Transverse colon (tissue), 4 donors: ENCODE data around the gene MVP. TPM values are rescaled to one million over a fixed set of nuclear protein-coding genes. Genes with fewer than 3 reads are reported as not detected.

ENCODE experiments used
- DNase-seq: peaks from one replicate; pipeline ENCODE4 v3.0.0-alpha.2; 2019
- H3K27ac ChIP-seq, 4 donors: fragments of 200-600 bp; sonication (generic); 2 replicates each; pipeline ENCODE4 v1.5.1; 2016 to 2018; ENCODE audit warnings: inconsistent platforms in 4 of 4
- H3K27me3 ChIP-seq: fragments of 200-600 bp; sonication (generic); 2 replicates; pipeline ENCODE4 v1.5.1; 2017; ENCODE audit warnings: inconsistent platforms
- H3K36me3 ChIP-seq, 4 donors: fragments of 200-600 bp; sonication (generic); 2 replicates each; pipeline ENCODE4 v1.5.1; 2017 to 2019; ENCODE audit warnings: inconsistent platforms in 4 of 4
- H3K4me1 ChIP-seq, 4 donors: fragments of 200-600 bp; sonication (generic); 2 replicates each; pipeline ENCODE4 v1.5.1; 2017 to 2020; ENCODE audit warnings: inconsistent platforms in 4 of 4
- H3K4me3 ChIP-seq, 4 donors: fragments of 200-600 bp; sonication (generic); 1 replicate in 1 of 4; 2 replicates in 3 of 4; pipeline versions ENCODE4 v1.5.1 to v1.6.1; 2017 to 2019; ENCODE audit warnings: inconsistent platforms in 4 of 4
- H3K9me3 ChIP-seq, 2 donors: fragments of 200-600 bp; sonication (generic); 2 replicates each; pipeline ENCODE4 v1.5.1; 2017 to 2019; ENCODE audit warnings: inconsistent platforms in 2 of 2
- EP300 ChIP-seq: sonication (generic); formaldehyde crosslinking; IDR thresholded peaks from one replicate; pipeline ENCODE4 v1.6.1; 2017; ENCODE audit warnings: antibody characterized with exemption, low read depth
- POLR2A ChIP-seq: fragments of 450-650 bp; IDR thresholded peaks from one replicate; pipeline ENCODE4 v1.6.1; 2016; ENCODE audit warnings: antibody characterized with exemption, mild to moderate bottlenecking, moderate library complexity
- POLR2AphosphoS5 ChIP-seq, 3 donors: sonication (generic); formaldehyde crosslinking; IDR thresholded peaks; one replicate each; pipeline ENCODE4 v1.6.1; 2016; ENCODE audit warnings: antibody characterized with exemption in 3 of 3
- WGBS, 2 donors: methylation state at CpG; one replicate each; pipeline ENCODE4 v1.1.5; 2018; ENCODE audit warnings: low coverage in 1 of 2; 5-methylcytosine and 5-hydroxymethylcytosine counted together
- in situ Hi-C, 4 donors: fragments of 200-750 bp; cut with MboI; loops; one replicate each; pipeline versions ENCODE4 v1.15.0 to v1.15.1; 2017; ENCODE audit warnings: low sequenced_read_pairs in 3 of 4, low pct_ligation_motif_present in 1 of 4, low pct_unique_long_range_greater_than_20kb in 1 of 4
- intact Hi-C: fragments of 100-400 bp; cut with DNase I; formaldehyde crosslinking; loops from one replicate; pipeline ENCODE4 v1.15.1; 2023; ENCODE audit warnings: low total_unique reads
- total RNA-seq, 4 donors: library from RNA; depleted of rRNA; stranded (reverse); fragments of >200 nt; gene quantifications; one replicate each; pipeline ENCODE4 v1.1.0, GENCODE V29; 2016
- TF ChIP-seq, protein P1 (sequence below), 5 experiments: fragments of 200-600 bp in 3 of 5; fragments of 450-650 bp in 2 of 5; sonication (generic) in 3 of 5; IDR thresholded peaks; 1 replicate in 2 of 5; 2 replicates in 3 of 5; pipeline ENCODE4 v1.5.1; 2016 to 2017; ENCODE audit warnings: antibody characterized with exemption in 5 of 5, inconsistent platforms in 3 of 5, mild to moderate bottlenecking in 2 of 5, moderate library complexity in 1 of 5

Gene MVP
- total RNA-seq, 4 donors from 2014 or later, result 483 to 654 (median 553) TPM

DNA sequence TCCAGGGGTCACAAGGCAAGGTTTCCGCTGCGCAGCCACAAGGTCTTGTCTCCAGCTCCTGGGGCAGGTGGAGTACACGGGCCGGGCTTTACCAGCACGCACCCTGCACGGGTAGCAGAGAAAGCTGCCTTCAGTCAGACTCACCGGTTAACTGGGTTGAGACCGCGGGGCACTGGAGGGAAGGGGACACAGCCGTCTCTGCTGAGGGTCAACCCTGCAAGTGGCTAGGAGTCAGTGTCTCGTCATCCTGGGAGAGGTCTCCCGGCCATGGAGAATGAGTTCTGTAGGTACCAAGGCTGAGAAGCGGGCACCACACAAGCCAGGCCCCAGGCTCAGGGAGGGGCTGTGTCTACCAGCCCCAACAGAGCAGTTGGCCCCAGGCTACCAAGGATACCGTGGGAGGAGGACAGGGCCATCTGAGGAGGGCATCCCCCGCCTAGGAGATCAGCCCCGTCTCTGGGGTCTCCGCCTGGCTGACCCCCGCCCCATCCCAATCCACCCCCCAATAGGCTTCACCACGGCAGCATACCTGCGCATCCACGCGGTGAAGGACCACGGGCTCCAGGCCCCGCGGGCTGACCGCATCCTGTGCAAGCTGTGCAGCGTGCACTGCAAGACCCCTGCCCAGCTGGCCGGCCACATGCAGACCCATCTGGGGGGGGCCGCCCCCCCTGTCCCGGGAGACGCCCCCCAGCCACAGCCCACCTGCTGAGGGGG, 11.1 kb upstream of the MVP start:
- TF ChIP-seq, protein P1, sequence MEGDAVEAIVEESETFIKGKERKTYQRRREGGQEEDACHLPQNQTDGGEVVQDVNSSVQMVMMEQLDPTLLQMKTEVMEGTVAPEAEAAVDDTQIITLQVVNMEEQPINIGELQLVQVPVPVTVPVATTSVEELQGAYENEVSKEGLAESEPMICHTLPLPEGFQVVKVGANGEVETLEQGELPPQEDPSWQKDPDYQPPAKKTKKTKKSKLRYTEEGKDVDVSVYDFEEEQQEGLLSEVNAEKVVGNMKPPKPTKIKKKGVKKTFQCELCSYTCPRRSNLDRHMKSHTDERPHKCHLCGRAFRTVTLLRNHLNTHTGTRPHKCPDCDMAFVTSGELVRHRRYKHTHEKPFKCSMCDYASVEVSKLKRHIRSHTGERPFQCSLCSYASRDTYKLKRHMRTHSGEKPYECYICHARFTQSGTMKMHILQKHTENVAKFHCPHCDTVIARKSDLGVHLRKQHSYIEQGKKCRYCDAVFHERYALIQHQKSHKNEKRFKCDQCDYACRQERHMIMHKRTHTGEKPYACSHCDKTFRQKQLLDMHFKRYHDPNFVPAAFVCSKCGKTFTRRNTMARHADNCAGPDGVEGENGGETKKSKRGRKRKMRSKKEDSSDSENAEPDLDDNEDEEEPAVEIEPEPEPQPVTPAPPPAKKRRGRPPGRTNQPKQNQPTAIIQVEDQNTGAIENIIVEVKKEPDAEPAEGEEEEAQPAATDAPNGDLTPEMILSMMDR (IDR thresholded peaks at IDR 0.05), result no peak
- no peak for TF ChIP-seq POLR2AphosphoS5 (IDR thresholded peaks at IDR 0.05)
- TF ChIP-seq EP300, result no peak
- no peak for TF ChIP-seq POLR2A
- 78% methylated on average over 13 of the region's 31 CpGs; no CpG with 5 or more reads in 1 of the 2 donors for WGBS, 2 donors
- no peak for DNase-seq
- peak overlapping the region; percentile 93 to 98 (median 96) for H3K27ac ChIP-seq
- no peaks in the 10 kb centered on the region for H3K9me3 ChIP-seq
- in situ Hi-C loops (no loop called here), intact Hi-C loops (no loop called here)
- H3K4me1 ChIP-seq, result peaks cover 42 to 77% (median 61%) of the 10 kb centered on the region in 4 donors
- H3K4me3 ChIP-seq, result peak overlapping the region in 2 of 4 donors; percentile 63 to 71
- H3K27me3 ChIP-seq, result no peaks in the 10 kb centered on the region
- H3K36me3 ChIP-seq, result no peaks in the 10 kb centered on the region

DNA sequence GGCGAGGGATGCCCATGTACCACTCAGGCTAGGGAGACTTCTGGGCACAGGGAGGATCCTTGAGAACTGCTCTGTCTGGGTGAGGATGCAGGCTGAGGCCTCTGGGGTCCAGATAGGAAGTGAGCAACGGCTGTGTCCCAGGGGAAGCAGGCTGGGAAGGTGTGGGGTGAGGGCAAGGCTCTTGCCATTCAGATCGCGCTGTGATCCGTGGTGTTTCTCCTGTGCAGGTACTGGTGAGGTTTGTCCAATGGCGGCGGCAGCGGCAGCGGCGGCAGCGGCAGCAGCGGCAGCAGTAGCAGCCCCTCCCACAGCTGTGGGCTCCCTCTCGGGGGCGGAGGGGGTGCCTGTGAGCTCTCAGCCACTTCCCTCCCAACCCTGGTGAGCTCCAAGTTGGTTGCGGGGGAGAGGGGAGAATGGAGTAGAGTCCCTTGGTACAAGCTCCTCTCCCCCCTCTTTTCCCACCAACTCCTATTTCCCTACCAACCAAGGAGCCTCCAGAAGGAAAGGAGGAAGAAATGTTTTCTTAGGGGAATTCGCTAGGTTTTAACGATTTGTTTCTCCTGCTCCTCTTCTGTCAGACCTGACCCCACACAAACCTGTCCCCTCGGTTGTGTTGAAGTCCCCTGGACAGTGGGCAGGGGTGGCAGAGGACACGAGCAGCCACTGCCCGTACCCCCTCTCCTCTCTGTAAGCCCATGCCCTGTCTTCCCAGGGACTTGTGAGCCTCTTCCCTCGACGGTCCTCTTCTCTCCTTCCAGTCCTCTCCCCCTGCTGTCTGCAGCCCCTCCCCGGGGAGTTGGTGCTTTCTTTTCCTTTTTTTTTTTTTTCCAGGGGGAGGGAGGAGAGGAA, 10.2 kb upstream of the MVP start:
- in situ Hi-C loops (no loop called here), intact Hi-C loops (no loop called here)
- no peaks in the 10 kb centered on the region for H3K36me3 ChIP-seq
- H3K4me1 ChIP-seq, result peaks cover 45 to 78% (median 63%) of the 10 kb centered on the region in 4 donors
- H3K4me3 ChIP-seq, result no peak overlapping the region
- H3K9me3 ChIP-seq, result no peaks in the 10 kb centered on the region
- TF ChIP-seq, protein P1 (IDR thresholded peaks at IDR 0.05), result no peak
- TF ChIP-seq POLR2A, result no peak
- no peak for TF ChIP-seq EP300
- TF ChIP-seq POLR2AphosphoS5 (IDR thresholded peaks at IDR 0.05), result no peak
- peak overlapping the region; percentile 93 to 98 (median 96) for H3K27ac ChIP-seq
- WGBS, 2 donors, result 46 to 64% methylated on average over 8 to 23 of the region's 23 CpGs
- H3K27me3 ChIP-seq, result no peaks in the 10 kb centered on the region
- no peak for DNase-seq

DNA sequence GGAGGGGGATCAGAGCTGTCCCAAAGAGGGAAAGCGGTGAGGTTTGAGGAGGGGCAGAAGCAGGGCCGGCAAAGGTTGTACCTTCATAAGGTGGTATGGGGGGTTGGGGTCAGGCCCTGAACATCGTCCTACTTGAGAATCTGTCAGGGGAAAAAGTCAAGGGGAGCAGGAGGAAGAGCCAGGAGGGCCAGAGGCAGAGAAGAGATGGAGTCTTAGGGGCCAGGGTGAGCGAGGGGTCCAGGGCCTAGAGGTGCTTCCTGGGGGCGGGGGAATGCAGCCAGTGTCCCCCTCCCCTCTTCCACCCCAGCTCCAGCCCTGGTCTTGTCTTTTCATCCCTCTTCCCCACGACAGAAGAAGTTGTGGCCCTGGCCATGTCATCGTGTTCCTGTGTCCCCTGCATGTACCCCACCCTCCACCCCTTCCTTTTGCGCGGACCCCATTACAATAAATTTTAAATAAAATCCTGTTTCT, 9.5 kb upstream of the MVP start:
- intact Hi-C loops (no loop called here), in situ Hi-C loops (no loop called here)
- no peak for DNase-seq
- 28 to 29% methylated on average over 5 to 9 of the region's 9 CpGs for WGBS, 2 donors
- Histone ChIP-seq H3K4me3 (peak overlapping the region in 2 of 4 donors; percentile 46 to 58), H3K4me1 (peaks cover 47 to 82% (median 67%) of the 10 kb centered on the region in 4 donors), H3K27me3 (no peaks in the 10 kb centered on the region), H3K9me3 (no peaks in the 10 kb centered on the region), H3K27ac (peak overlapping the region; percentile 93 to 98 (median 96)), H3K36me3 (no peaks in the 10 kb centered on the region)
- TF ChIP-seq POLR2A (no peak), EP300 (no peak), POLR2AphosphoS5 (IDR thresholded peaks at IDR 0.05) (no peak)
- TF ChIP-seq, protein P1 (IDR thresholded peaks at IDR 0.05), result no peak
